A549 (cell line): ENCODE data around the gene TBC1D16. TPM values are rescaled to one million over a fixed set of nuclear protein-coding genes. Genes with fewer than 3 reads are reported as not detected.

Source experiments
- ATAC-seq, 2 experiments: fragments of 200-7000 bp in 1 of 2; fragments of >200 bp in 1 of 2; cut with Nextera tagmentation in 1 of 2; cut with Tn5 transposase in 1 of 2; 3 replicates each; pipeline versions ENCODE4 v1.8.0 to v1.9.1; 2018 to 2020; ENCODE audit warnings: mild to moderate bottlenecking in 1 of 2, moderate library complexity in 1 of 2
- CTCF ChIA-PET: fragments of 300-600 bp; sonication (Branson Sonifier 250); formaldehyde crosslinking; extraction: SDS; loops from one replicate; lab custom pipeline; 2021; ENCODE audit warnings: antibody characterized with exemption, inconsistent platforms; lab: Yijun Ruan, JAX
- POLR2A ChIA-PET: fragments of 350-600 bp; formaldehyde crosslinking; extraction: SDS; loops from one replicate; lab custom pipeline; 2021; ENCODE audit warnings: antibody characterized with exemption, inconsistent platforms; lab: Yijun Ruan, JAX
- DNase-seq, 2 experiments: peaks; one replicate each; pipeline versions ENCODE4 v3.0.0 to v3.0.0-alpha.2; 2011 to 2016; ENCODE audit warnings: low read depth in 1 of 2, low spot score in 1 of 2
- FAIRE-seq: peaks from 2 replicates; lab custom pipeline; 2011; peaks lifted over from hg19 to GRCh38; lab: Jason Lieb, UNC
- H3K27ac ChIP-seq, 2 experiments: fragments of >200 bp; sonication (Bioruptor Twin); formaldehyde crosslinking; 3 replicates each; pipeline ENCODE4 v1.5.1; 2016 to 2017
- H3K4me1 ChIP-seq: fragments of >200 bp; sonication (Bioruptor Twin); formaldehyde crosslinking; 3 replicates; pipeline ENCODE4 v1.6.1; 2016
- H3K4me2 ChIP-seq: fragments of >200 bp; sonication (Bioruptor Twin); formaldehyde crosslinking; 3 replicates; pipeline ENCODE4 v1.6.1; 2016
- H3K4me3 ChIP-seq: fragments of >200 bp; sonication (Bioruptor Twin); formaldehyde crosslinking; 3 replicates; pipeline ENCODE4 v1.5.1; 2016
- H3K9me3 ChIP-seq: fragments of >200 bp; sonication (Bioruptor Twin); formaldehyde crosslinking; 3 replicates; pipeline ENCODE4 v1.6.1; 2016
- BHLHE40 ChIP-seq: IDR thresholded peaks from 2 replicates; pipeline ENCODE4 v1.6.1; 2012; ENCODE audit warnings: low read depth, low read length, inconsistent platforms
- CHD2 ChIP-seq: fragments of 150-350 bp; IDR thresholded peaks from 2 replicates; pipeline ENCODE4 v1.6.1; 2014; ENCODE audit warnings: low read length; ENCODE audit not compliant: partially characterized antibody
- EHF ChIP-seq: fragments of 250-450 bp; sonication (Bioruptor Pico); IDR thresholded peaks from 2 replicates; pipeline ENCODE4 v1.5.0; 2020; ENCODE audit warnings: mild to moderate bottlenecking
- FOSL2 ChIP-seq, 2 experiments: fragments of 450-650 bp in 1 of 2; fragments of >200 bp in 1 of 2; sonication (Bioruptor Twin) in 1 of 2; formaldehyde crosslinking; IDR thresholded peaks; 2 replicates each; pipeline versions ENCODE4 v1.5.0 to v1.6.1; 2016 to 2020; ENCODE audit warnings: mild to moderate bottlenecking in 1 of 2, moderate library complexity in 1 of 2
- FOXS1 ChIP-seq: fragments of 250-450 bp; sonication (Bioruptor Pico); IDR thresholded peaks from 2 replicates; pipeline ENCODE4 v1.5.0; 2020; ENCODE audit warnings: mild to moderate bottlenecking, moderate library complexity
- KDM1A ChIP-seq: fragments of 200-600 bp; sonication (generic); IDR thresholded peaks from 2 replicates; pipeline ENCODE4 v1.6.1; 2016; ENCODE audit warnings: low read depth, mild to moderate bottlenecking
- KDM5A ChIP-seq: fragments of 200-600 bp; sonication (generic); IDR thresholded peaks from 2 replicates; pipeline ENCODE4 v1.6.1; 2016; ENCODE audit warnings: antibody characterized with exemption, mild to moderate bottlenecking
- MAFK ChIP-seq: fragments of 450-650 bp; IDR thresholded peaks from 2 replicates; pipeline ENCODE4 v1.6.1; 2014; ENCODE audit not compliant: partially characterized antibody
- POLR2A ChIP-seq: IDR thresholded peaks from 2 replicates; pipeline ENCODE4 v1.6.1; 2012; ENCODE audit warnings: mild to moderate bottlenecking, low read length
- RCOR1 ChIP-seq: fragments of 150-350 bp; IDR thresholded peaks from 2 replicates; pipeline ENCODE4 v1.6.1; 2014; ENCODE audit warnings: antibody characterized with exemption, low read length, low read depth
- RNF2 ChIP-seq: fragments of 200-600 bp; sonication (generic); IDR thresholded peaks from 2 replicates; pipeline ENCODE4 v1.6.1; 2016; ENCODE audit warnings: low read depth, mild to moderate bottlenecking, antibody characterized with exemption, moderate library complexity, borderline replicate concordance
- TFCP2L1 ChIP-seq: fragments of 250-450 bp; sonication (Bioruptor Pico); IDR thresholded peaks from 2 replicates; pipeline ENCODE4 v1.5.0; 2021; ENCODE audit warnings: mild to moderate bottlenecking
- TP53 ChIP-seq: fragments of 250-450 bp; sonication (Bioruptor Pico); IDR thresholded peaks from 2 replicates; pipeline ENCODE4 v1.5.0; 2021; ENCODE audit warnings: mild to moderate bottlenecking, moderate library complexity
- ZFP36 ChIP-seq: fragments of 450-650 bp; IDR thresholded peaks from 2 replicates; pipeline ENCODE4 v1.6.1; 2014; ENCODE audit warnings: borderline replicate concordance; ENCODE audit not compliant: partially characterized antibody
- ZSCAN20 ChIP-seq: fragments of 250-450 bp; sonication (Bioruptor Pico); IDR thresholded peaks from 2 replicates; pipeline ENCODE4 v1.8.0; 2022; ENCODE audit warnings: mild to moderate bottlenecking, moderate library complexity
- WGBS: methylation state at CpG from one replicate; pipeline ENCODE4 v1.1.6; 2017; ENCODE audit errors: missing lambda C conversion rate; 5-methylcytosine and 5-hydroxymethylcytosine counted together
- polyA plus RNA-seq, 4 experiments: library from polyadenylated mRNA; depleted of rRNA in 3 of 4; stranded (reverse); fragments of >200 nt; fragmentation: RNase III in 1 of 4; extraction: RNeasy Plus Mini Kit Qiagen cat#74134 plus additional on column Dnase treatment in 1 of 4; gene quantifications; 2 replicates in 3 of 4; 3 replicates in 1 of 4; pipeline ENCODE4 v1.2.3, GENCODE V29; 2011 to 2017
- TF ChIP-seq, protein P1 (sequence below): fragments of 150-350 bp; IDR thresholded peaks from 2 replicates; pipeline ENCODE4 v1.6.1; 2014; ENCODE audit warnings: low read depth, mild to moderate bottlenecking, low read length
- TF ChIP-seq, protein P2 (sequence below): fragments of >200 bp; sonication (Bioruptor Twin); formaldehyde crosslinking; IDR thresholded peaks from 3 replicates; pipeline ENCODE4 v1.5.1; 2016
- TF ChIP-seq, protein P3 (sequence below): IDR thresholded peaks from 2 replicates; pipeline ENCODE4 v1.6.1; 2012; ENCODE audit warnings: low read depth, borderline replicate concordance
- TF ChIP-seq, protein P4 (sequence below): IDR thresholded peaks from 2 replicates; pipeline ENCODE4 v1.6.1; 2012
- TF ChIP-seq, protein P5 (sequence below): IDR thresholded peaks from 2 replicates; pipeline ENCODE4 v1.6.1; 2012

Gene TBC1D16
- polyA plus RNA-seq, 2 of the 4 experiments (the other 2 are of a cell fraction) = 8.9 to 12.5 TPM

DNA sequence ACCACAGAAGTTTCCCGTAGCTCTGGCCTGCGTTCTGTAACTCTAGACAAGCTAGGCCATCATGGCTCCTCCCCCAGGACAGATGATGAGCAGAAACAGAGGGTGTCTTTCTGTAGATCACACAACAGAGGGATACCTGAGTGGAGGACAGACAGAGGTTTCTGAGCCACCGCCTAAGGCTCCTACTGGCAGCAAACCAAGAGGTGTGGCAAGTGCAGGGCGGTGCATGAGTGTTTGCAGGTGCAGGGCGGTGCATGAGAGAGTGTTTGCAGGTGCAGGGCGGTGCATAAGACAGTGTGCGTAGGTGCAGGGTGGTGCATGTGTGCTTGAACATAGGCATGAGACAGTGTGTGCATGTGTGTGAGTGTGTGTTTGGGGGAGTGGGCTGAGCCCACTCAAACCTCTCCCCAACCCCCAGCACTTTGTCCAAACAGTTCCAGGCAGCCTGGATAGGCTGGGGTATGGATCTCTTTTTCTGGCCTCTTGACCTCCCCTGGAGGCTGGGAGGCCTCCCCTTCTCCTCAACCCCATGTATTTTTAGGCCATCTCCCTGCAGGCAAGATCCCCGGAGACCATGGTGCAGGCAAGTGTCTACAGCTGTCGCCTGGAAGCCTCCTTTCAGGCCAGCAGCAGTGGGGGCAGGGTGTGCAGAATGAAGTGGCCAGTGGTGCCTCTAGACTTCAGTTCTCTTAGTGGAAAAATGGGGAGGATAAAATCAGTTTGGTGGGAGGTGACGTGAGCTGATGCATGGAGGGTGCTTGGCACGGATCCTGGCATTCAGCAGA lies 143.0 kb downstream of the TBC1D16 start:
- TF ChIP-seq, protein P1, sequence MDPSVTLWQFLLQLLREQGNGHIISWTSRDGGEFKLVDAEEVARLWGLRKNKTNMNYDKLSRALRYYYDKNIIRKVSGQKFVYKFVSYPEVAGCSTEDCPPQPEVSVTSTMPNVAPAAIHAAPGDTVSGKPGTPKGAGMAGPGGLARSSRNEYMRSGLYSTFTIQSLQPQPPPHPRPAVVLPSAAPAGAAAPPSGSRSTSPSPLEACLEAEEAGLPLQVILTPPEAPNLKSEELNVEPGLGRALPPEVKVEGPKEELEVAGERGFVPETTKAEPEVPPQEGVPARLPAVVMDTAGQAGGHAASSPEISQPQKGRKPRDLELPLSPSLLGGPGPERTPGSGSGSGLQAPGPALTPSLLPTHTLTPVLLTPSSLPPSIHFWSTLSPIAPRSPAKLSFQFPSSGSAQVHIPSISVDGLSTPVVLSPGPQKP = no peak
- Histone ChIP-seq H3K4me2 (no peak overlapping the region), H3K9me3 (0 out of 3 replicates have a peak, but pooled peaks cover 2% of the 10 kb centered on the region), H3K4me3 (no peak overlapping the region), H3K4me1 (no peaks in the 10 kb centered on the region), H3K27ac (no peak overlapping the region)
- ATAC-seq (peak in 1 of 2 experiments; percentile 15; a peak in 4 of 6 replicates), DNase-seq (no peak), FAIRE-seq (no peak)
- CTCF ChIA-PET = interaction anchor here (1.0 to 6.0 kb wide), 6 partner anchors 9 to 96 kb away, joined by 3 to 43 read pairs (median 8); partner anchors contain the start of gene CBX8
- 51% methylated on average over 11 of the region's 11 CpGs for WGBS
- POLR2A ChIA-PET = no interaction called here

DNA sequence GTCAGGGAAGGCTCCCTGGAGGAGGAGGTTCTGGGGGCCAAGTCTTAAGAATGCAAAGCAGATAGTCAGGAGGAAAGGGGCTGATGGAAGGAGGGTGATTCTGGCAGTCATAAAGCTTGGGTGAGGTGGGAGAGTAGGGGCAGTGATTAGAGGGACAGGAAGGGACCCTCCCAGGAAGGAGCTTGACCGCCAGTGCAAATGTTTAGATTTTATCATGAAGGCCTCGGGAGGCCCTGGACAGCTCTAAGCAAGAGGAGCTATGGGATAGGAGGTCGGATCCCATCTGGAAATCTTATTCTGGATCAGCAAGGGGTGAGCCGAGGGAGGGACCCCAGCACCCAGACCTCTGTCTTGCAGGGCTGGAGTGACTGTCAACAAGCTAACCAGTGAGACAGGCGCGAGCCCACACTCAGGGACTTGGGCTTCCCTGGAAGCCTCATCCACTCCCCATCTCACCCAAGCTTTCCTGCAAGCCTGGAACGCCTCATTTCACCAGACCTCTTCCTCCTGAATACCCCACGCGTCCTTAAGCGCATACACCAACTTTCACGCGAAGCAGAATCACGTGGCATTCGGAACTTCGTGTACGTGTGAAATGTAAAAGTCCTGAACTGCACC lies 144.4 kb downstream of the TBC1D16 start:
- no peak overlapping the region for H3K4me2 ChIP-seq
- TF ChIP-seq FOXS1 (CRISPR knock-in tag) = no peak
- no peak for TF ChIP-seq MAFK
- TF ChIP-seq, protein P2, sequence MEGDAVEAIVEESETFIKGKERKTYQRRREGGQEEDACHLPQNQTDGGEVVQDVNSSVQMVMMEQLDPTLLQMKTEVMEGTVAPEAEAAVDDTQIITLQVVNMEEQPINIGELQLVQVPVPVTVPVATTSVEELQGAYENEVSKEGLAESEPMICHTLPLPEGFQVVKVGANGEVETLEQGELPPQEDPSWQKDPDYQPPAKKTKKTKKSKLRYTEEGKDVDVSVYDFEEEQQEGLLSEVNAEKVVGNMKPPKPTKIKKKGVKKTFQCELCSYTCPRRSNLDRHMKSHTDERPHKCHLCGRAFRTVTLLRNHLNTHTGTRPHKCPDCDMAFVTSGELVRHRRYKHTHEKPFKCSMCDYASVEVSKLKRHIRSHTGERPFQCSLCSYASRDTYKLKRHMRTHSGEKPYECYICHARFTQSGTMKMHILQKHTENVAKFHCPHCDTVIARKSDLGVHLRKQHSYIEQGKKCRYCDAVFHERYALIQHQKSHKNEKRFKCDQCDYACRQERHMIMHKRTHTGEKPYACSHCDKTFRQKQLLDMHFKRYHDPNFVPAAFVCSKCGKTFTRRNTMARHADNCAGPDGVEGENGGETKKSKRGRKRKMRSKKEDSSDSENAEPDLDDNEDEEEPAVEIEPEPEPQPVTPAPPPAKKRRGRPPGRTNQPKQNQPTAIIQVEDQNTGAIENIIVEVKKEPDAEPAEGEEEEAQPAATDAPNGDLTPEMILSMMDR = no peak
- peak; percentile 35 for TF ChIP-seq ZFP36
- no peak for DNase-seq
- H3K4me3 ChIP-seq = no peak overlapping the region
- FAIRE-seq = no peak
- no peaks in the 10 kb centered on the region for H3K4me1 ChIP-seq
- ChIA-PET POLR2A (no interaction called here), CTCF (interaction anchor here (0.6 to 6.0 kb wide), 14 partner anchors 10 to 167 kb away, joined by 3 to 43 read pairs (median 4); partner anchors contain the start of gene CBX8)
- H3K9me3 ChIP-seq = 0 out of 3 replicates have a peak, but pooled peaks cover 2% of the 10 kb centered on the region
- WGBS = 82% methylated on average over 16 of the region's 16 CpGs
- ATAC-seq = no peak
- H3K27ac ChIP-seq = no peak overlapping the region

DNA sequence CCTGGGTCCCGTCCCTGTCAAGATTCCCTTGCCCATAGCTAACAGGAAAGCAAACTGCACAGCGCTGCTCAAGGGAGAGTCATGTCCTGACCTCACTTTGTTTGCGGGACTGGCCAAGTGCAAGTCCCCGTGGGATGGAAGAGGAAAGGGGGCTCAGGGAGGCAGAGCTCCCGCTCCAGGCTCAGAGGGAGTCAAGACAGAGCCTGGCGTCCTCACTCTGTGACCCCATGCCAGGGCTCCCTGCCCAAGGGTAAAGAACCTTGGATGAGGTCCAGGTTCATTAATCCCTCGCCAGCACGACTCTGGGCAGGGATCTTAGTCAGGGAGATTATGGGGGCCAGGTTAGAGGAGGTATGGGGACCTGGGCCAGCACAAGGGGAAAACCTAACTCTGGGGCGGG lies 145.0 kb downstream of the TBC1D16 start:
- TF ChIP-seq POLR2A = no peak
- no peak for TF ChIP-seq EHF (CRISPR knock-in tag)
- no peak for TF ChIP-seq ZSCAN20 (CRISPR knock-in tag)
- TF ChIP-seq, protein P3, sequence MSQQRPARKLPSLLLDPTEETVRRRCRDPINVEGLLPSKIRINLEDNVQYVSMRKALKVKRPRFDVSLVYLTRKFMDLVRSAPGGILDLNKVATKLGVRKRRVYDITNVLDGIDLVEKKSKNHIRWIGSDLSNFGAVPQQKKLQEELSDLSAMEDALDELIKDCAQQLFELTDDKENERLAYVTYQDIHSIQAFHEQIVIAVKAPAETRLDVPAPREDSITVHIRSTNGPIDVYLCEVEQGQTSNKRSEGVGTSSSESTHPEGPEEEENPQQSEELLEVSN = no peak
- TF ChIP-seq, protein P1 = no peak
- no peak for TF ChIP-seq RNF2
- TF ChIP-seq BHLHE40 = no peak
- no peak for TF ChIP-seq CHD2
- TF ChIP-seq FOSL2 (IDR thresholded peaks at IDR 0.05) = no peak
- no peak for TF ChIP-seq FOSL2 (CRISPR knock-in tag; IDR thresholded peaks at IDR 0.05)
- no peak for TF ChIP-seq FOXS1 (CRISPR knock-in tag)
- no peak for TF ChIP-seq RCOR1
- TF ChIP-seq KDM1A = no peak
- no peak for TF ChIP-seq TP53 (CRISPR knock-in tag)
- TF ChIP-seq, protein P4, sequence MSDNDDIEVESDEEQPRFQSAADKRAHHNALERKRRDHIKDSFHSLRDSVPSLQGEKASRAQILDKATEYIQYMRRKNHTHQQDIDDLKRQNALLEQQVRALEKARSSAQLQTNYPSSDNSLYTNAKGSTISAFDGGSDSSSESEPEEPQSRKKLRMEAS = no peak
- TF ChIP-seq TFCP2L1 = no peak
- no peak for TF ChIP-seq KDM5A
- TF ChIP-seq, protein P5, sequence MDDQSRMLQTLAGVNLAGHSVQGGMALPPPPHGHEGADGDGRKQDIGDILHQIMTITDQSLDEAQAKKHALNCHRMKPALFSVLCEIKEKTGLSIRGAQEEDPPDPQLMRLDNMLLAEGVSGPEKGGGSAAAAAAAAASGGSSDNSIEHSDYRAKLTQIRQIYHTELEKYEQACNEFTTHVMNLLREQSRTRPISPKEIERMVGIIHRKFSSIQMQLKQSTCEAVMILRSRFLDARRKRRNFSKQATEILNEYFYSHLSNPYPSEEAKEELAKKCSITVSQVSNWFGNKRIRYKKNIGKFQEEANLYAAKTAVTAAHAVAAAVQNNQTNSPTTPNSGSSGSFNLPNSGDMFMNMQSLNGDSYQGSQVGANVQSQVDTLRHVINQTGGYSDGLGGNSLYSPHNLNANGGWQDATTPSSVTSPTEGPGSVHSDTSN = no peak
- TF ChIP-seq, protein P2 = no peak
- ATAC-seq = 0 out of 6 replicates have a peak, but pooled peaks of 1 of the 2 experiments have one; percentile 10

More for the DNA sequence above, 145.0 kb downstream of the TBC1D16 start:
- no peak overlapping the region for H3K27ac ChIP-seq
- no peak overlapping the region for H3K4me3 ChIP-seq
- ChIA-PET POLR2A (no interaction called here), CTCF (interaction anchor here (0.8 to 6.0 kb wide), 10 partner anchors 10 to 149 kb away, joined by 3 to 43 read pairs (median 8); no protein-coding TSS in a partner anchor)
- 0 out of 3 replicates have a peak, but pooled peaks cover 2% of the 10 kb centered on the region for H3K9me3 ChIP-seq
- FAIRE-seq = no peak
- no peak overlapping the region for H3K4me2 ChIP-seq
- 56% methylated on average over 9 of the region's 9 CpGs for WGBS
- no peaks in the 10 kb centered on the region for H3K4me1 ChIP-seq
- DNase-seq = no peak
